Colonic mucosa (tissue), 4 donors: ENCODE measurements around the gene RREB1. TPM values are rescaled to one million over a fixed set of nuclear protein-coding genes. Genes with fewer than 3 reads are reported as not detected.
A peak's percentile ranks its signal among the peaks of the same experiment; 100 is the strongest.

Source experiments
- DNase-seq: peaks from one replicate; pipeline ENCODE4 v3.0.0-alpha.2; 2020
- H3K27ac ChIP-seq: fragments of 200-600 bp; one replicate; pipeline ENCODE4 v1.8.0; 2021
- H3K27me3 ChIP-seq: fragments of 200-600 bp; one replicate; pipeline ENCODE4 v1.8.0; 2021
- H3K36me3 ChIP-seq: fragments of 200-600 bp; one replicate; pipeline ENCODE4 v1.8.0; 2021
- H3K4me1 ChIP-seq: fragments of 200-600 bp; one replicate; pipeline ENCODE4 v1.8.0; 2021; ENCODE audit warnings: mild to moderate bottlenecking
- H3K4me3 ChIP-seq: fragments of 200-600 bp; one replicate; pipeline ENCODE4 v1.8.0; 2021
- H3K9ac ChIP-seq, 2 donors: one replicate each; pipeline ENCODE4 v1.7.0; 2013; ENCODE audit warnings: control low read depth in 2 of 2, low read depth in 2 of 2, low read length in 2 of 2
- H3K9me3 ChIP-seq: fragments of 200-600 bp; one replicate; pipeline ENCODE4 v1.8.0; 2021
- intact Hi-C: fragments of 100-400 bp; cut with DNase I; formaldehyde crosslinking; loops from one replicate; pipeline ENCODE4 v1.14.1; 2022
- total RNA-seq, 2 donors: library from RNA; stranded (reverse); fragmentation: NEBNext Ultra II Directional in 1 of 2; extraction: Animal tissue kit (Norgen Biotek cat#: 25700) in 1 of 2; gene quantifications; one replicate each; pipeline ENCODE4 v1.2.1, GENCODE V29; 2021
- TF ChIP-seq, protein P1 (sequence below): fragments of 200-600 bp; IDR thresholded peaks from one replicate; pipeline ENCODE4 v1.8.0; 2022; ENCODE audit warnings: antibody characterized with exemption, mild to moderate bottlenecking
- donor health status: healthy.
- donor health status: DM: no; HTN: no; CAD: no.
- donor health status: DM: no; HTN: no; CAD: no.

Gene RREB1
- total RNA-seq, 2 donors from 2014 or later: 79.0 to 81.3 TPM

DNA sequence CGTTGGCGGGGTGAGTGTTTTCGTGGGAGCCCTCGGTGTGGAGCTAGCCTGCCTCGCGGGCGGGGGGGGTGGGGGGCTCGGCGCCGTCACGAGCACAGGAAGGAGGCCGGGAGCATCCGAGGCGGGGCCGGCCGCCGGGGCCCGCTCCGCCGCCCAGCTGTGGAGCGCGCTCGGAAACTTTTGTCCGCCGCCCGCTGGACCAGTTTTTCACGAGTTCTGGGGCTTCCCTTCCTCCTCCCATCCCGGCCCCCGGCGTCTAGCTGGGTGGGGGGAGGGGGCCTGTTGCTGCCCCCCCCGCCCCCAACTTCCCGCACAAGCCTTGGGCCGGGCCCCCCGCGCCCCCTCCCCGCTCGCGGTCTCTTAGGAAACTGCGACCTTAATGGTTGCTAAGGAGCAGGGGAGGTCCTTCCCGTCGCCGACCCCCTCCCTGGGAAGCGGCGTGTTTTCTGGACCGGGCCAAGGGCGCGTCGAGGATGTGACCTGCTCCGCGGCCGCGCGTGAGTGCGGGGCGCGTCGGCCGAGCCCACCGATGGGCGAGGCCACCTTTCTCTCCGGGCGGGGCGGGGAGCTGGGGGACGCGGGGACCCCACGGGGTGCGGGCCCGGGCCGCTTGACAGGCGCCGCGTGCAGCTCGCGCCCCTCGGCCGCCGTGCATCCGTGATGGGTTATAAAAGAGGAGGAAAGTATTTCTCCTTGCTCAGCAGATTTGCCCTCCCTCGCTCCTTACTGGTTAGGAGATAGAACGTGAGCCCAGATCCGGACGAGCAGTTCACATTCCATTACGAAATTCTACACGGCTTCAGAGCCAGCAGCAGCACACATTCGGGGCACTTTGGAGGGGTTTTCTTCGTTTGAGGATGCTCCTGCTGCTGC is 1.4 kb downstream of the RREB1 start:
- Histone ChIP-seq H3K4me3 (peak overlapping the region; percentile 92), H3K36me3 (no peaks in the 10 kb centered on the region), H3K27me3 (no peaks in the 10 kb centered on the region), H3K27ac (peak overlapping the region; percentile 99), H3K9ac (peak overlapping the region; percentile 78 to 99), H3K9me3 (no peaks in the 10 kb centered on the region), H3K4me1 (peaks cover 14% of the 10 kb centered on the region)
- peak; percentile 76 for DNase-seq
- TF ChIP-seq, protein P1, sequence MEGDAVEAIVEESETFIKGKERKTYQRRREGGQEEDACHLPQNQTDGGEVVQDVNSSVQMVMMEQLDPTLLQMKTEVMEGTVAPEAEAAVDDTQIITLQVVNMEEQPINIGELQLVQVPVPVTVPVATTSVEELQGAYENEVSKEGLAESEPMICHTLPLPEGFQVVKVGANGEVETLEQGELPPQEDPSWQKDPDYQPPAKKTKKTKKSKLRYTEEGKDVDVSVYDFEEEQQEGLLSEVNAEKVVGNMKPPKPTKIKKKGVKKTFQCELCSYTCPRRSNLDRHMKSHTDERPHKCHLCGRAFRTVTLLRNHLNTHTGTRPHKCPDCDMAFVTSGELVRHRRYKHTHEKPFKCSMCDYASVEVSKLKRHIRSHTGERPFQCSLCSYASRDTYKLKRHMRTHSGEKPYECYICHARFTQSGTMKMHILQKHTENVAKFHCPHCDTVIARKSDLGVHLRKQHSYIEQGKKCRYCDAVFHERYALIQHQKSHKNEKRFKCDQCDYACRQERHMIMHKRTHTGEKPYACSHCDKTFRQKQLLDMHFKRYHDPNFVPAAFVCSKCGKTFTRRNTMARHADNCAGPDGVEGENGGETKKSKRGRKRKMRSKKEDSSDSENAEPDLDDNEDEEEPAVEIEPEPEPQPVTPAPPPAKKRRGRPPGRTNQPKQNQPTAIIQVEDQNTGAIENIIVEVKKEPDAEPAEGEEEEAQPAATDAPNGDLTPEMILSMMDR: no peak
- intact Hi-C loops: no loop called here

DNA sequence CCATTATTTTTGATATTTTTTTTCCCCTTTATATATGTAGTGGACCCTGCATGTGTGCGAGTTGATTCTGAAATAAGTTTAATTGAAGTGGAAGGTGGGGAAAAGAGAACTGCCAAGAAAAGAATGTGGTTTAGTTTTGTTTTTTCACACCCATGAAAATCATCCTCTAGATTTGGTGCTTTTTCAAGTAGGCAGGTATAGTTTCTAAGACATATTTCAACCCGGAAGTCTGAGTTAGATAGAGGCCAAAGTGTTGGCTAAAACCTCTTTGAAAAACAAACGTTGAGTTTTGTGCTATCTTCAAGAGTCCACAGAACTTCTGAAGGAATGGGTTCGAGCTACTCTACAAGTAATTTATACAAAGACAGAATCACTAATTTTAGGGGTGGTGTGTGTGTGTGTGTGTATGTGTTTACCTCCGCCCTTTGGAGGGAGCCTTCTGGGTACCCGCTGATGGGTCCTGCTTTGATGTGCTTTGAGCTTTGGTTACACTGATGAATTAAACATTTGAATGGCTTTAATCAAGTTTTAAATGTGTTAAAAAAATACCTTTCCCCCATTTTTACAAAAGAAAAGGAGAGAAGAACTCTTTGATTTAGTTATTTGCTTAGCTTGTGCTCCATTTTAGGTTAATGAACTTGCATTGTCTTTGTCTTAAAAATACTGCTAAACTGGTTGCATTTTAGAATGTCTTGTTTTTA is 2.5 kb downstream of the RREB1 start:
- Histone ChIP-seq H3K36me3 (no peaks in the 10 kb centered on the region), H3K9ac (peak overlapping the region in 1 of 2 donors; percentile 99), H3K27me3 (no peaks in the 10 kb centered on the region), H3K9me3 (no peaks in the 10 kb centered on the region), H3K4me3 (peak overlapping the region; percentile 92), H3K4me1 (peaks cover 14% of the 10 kb centered on the region), H3K27ac (peak overlapping the region; percentile 99)
- intact Hi-C loops: no loop called here
- DNase-seq: no peak
- TF ChIP-seq, protein P1: no peak

DNA sequence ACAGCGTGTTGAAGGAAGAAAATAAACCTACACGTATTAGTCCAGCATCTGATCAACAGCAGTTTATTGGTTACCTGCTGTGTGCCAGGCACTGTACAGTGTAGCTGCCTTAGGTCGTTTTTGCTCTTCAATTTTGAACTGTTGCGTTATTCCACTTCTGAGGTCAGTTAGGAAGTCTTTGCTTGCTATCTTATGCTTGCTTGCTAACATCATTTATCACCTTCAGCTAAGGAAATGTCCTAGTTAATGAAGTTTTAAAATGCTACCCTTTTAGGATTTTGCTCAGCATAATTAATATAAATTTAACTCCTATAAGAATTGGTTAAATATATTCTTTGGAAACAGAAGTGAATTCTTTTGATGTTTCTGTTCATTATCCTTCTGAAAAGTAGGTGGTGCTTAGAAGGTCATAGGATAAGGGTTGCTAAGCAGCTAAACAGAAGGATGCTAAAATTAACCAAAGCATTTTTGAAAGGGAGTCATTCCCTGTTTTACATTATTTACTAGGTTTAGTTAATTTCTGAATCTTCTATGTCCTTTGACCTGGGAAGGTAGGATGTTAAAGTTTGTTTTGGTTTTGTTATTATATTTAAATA is 3.4 kb downstream of the RREB1 start:
- TF ChIP-seq, protein P1: no peak
- Histone ChIP-seq H3K9me3 (no peaks in the 10 kb centered on the region), H3K27me3 (no peaks in the 10 kb centered on the region), H3K36me3 (no peaks in the 10 kb centered on the region), H3K9ac (peak overlapping the region in 1 of 2 donors; percentile 21), H3K4me3 (no peak overlapping the region), H3K4me1 (peaks cover 18% of the 10 kb centered on the region), H3K27ac (no peak overlapping the region)
- intact Hi-C loops: no loop called here
- DNase-seq: no peak

DNA sequence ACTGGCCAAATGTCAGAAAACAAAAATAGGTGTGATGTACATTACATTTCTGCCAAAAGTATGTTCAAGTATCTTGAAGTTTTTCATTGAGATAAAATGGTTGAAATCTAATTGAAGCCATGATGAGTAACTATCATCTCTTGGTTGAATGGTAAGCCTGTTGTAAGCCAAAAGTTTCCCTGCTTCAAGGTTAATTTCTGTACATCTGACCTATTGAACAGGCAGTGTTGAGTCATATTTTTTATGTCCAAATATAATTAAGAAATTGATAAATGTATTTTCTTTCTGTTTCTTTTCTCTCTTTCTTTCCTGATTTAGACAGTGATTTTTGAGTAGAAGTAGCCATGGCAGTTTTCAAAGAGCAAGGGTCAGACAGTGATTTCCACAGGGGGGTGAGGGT is 4.4 kb downstream of the RREB1 start:
- DNase-seq: no peak
- H3K9ac ChIP-seq: peak overlapping the region in 1 of 2 donors; percentile 84
- TF ChIP-seq, protein P1: no peak
- peak overlapping the region; percentile 80 for H3K27ac ChIP-seq
- H3K4me3 ChIP-seq: no peak overlapping the region
- intact Hi-C loops: no loop called here
- H3K36me3 ChIP-seq: no peaks in the 10 kb centered on the region
- H3K4me1 ChIP-seq: peaks cover 26% of the 10 kb centered on the region
- no peaks in the 10 kb centered on the region for H3K9me3 ChIP-seq
- no peaks in the 10 kb centered on the region for H3K27me3 ChIP-seq

DNA sequence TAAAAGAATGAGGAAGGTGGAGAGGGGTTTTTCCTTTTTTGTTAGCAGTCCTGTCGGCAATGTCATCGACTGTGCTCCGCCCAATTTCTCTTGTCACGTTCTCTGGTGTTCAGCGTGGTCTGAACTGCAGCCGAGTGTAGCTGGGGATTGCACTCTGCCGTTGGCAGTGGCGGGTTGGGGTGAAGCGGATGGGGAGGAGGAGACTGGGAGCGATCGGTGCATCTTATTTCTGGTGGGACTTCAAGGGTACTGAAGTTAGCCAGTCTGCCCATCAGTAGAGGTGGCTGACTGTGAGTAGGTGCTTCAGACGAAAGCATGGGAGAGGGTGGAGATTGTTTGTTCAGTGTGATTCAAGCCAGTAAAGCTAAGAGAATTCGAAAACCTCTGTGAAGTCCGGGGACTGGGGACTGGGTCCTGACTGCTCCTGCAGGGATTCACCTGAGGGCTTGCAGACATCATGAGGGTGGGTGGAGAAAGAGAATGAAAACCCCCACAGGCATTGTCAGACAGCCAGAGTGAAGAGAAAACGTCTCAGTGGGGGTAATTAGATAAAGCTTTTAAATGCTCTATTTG is 5.1 kb downstream of the RREB1 start:
- Histone ChIP-seq H3K4me1 (peaks cover 26% of the 10 kb centered on the region), H3K36me3 (no peaks in the 10 kb centered on the region), H3K4me3 (no peak overlapping the region), H3K27me3 (no peaks in the 10 kb centered on the region), H3K9me3 (no peaks in the 10 kb centered on the region), H3K9ac (peak overlapping the region; percentile 29 to 84), H3K27ac (peak overlapping the region; percentile 80)
- TF ChIP-seq, protein P1: no peak
- intact Hi-C loops: no loop called here
- DNase-seq: peak; percentile 63
